Peyer's patch (tissue), 4 donors: ENCODE results near the gene ZNF408.
"Not testable (repeated sequence)": the region's sequence is repeated elsewhere in the genome, so short reads cannot be mapped to it uniquely, and the experiment has no call there.

ENCODE experiments used
- POLR2A ChIP-seq, 2 donors: fragments of 450-650 bp; IDR thresholded peaks; one replicate each; pipeline ENCODE4 v1.5.1; 2017; ENCODE audit warnings: antibody characterized with exemption in 2 of 2, mild to moderate bottlenecking in 2 of 2, moderate library complexity in 2 of 2
- TF ChIP-seq, protein P1 (sequence below), 6 experiments: fragments of 450-650 bp in 4 of 6; fragments of 200-600 bp in 2 of 6; sonication (generic) in 1 of 6; IDR thresholded peaks; one replicate each; pipeline ENCODE4 v1.5.1; 2017 to 2019; ENCODE audit warnings: antibody characterized with exemption in 6 of 6, mild to moderate bottlenecking in 3 of 6, moderate library complexity in 1 of 6

DNA sequence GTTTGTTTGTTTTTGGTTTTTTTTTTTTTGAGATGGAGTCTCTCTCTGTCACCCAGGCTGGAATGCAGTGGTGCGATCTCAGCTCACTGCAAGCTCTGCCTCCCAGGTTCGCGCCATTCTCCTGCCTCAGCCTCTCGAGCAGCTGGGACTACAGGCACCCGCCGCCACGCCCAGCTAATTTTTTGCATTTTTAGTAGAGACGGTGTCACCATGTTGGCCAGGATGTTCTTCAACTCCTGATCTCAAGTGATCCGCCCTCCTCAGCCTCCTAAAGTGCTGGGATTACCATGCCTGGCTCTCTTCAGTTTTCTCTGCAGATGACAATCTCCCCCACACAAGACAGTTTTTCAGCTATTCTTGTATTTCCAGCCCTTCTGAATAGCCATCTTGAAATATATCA lies 8.5 kb downstream of the ZNF408 start:
- TF ChIP-seq, protein P1, sequence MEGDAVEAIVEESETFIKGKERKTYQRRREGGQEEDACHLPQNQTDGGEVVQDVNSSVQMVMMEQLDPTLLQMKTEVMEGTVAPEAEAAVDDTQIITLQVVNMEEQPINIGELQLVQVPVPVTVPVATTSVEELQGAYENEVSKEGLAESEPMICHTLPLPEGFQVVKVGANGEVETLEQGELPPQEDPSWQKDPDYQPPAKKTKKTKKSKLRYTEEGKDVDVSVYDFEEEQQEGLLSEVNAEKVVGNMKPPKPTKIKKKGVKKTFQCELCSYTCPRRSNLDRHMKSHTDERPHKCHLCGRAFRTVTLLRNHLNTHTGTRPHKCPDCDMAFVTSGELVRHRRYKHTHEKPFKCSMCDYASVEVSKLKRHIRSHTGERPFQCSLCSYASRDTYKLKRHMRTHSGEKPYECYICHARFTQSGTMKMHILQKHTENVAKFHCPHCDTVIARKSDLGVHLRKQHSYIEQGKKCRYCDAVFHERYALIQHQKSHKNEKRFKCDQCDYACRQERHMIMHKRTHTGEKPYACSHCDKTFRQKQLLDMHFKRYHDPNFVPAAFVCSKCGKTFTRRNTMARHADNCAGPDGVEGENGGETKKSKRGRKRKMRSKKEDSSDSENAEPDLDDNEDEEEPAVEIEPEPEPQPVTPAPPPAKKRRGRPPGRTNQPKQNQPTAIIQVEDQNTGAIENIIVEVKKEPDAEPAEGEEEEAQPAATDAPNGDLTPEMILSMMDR (IDR thresholded peaks at IDR 0.05): not testable (repeated sequence)
- TF ChIP-seq POLR2A (IDR thresholded peaks at IDR 0.05): not testable (repeated sequence)
